DOHH2 (cell line): ENCODE measurements around the gene PRKCE.

Source experiments
- EZH2phosphoT487 ChIP-seq: fragments of 200-600 bp; sonication (generic); IDR thresholded peaks from 2 replicates; pipeline ENCODE4 v1.6.1; 2017; ENCODE audit warnings: borderline replicate concordance, mild to moderate bottlenecking, antibody characterized with exemption, low read length, moderate library complexity, mixed read lengths
- TF ChIP-seq, protein P1 (sequence below): fragments of 200-600 bp; sonication (generic); IDR thresholded peaks from one replicate; pipeline ENCODE4 v1.5.1; 2014; ENCODE audit warnings: antibody characterized with exemption, mild to moderate bottlenecking, low read depth, low read length; ENCODE audit not compliant: poor library complexity, severe bottlenecking

DNA sequence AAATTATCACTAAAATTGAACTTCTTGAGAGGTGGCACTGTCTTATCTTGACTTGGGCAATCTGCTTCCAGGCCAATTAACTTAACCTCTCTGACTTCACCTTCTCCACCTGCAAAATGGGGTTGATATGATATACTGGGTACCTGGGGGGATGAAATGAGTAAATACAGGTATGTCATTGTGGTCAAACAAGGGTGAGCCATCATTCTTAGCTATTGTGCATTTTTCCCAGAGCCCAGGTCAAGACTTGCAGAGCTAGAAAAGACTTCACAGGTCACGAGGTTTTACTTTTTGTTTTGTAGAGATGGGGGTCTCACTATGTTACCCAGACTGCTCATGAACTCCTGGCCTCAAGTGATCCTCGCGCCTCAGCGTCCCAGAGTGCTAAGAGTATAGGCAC lies 145.0 kb downstream of the PRKCE start:
- TF ChIP-seq, protein P1, sequence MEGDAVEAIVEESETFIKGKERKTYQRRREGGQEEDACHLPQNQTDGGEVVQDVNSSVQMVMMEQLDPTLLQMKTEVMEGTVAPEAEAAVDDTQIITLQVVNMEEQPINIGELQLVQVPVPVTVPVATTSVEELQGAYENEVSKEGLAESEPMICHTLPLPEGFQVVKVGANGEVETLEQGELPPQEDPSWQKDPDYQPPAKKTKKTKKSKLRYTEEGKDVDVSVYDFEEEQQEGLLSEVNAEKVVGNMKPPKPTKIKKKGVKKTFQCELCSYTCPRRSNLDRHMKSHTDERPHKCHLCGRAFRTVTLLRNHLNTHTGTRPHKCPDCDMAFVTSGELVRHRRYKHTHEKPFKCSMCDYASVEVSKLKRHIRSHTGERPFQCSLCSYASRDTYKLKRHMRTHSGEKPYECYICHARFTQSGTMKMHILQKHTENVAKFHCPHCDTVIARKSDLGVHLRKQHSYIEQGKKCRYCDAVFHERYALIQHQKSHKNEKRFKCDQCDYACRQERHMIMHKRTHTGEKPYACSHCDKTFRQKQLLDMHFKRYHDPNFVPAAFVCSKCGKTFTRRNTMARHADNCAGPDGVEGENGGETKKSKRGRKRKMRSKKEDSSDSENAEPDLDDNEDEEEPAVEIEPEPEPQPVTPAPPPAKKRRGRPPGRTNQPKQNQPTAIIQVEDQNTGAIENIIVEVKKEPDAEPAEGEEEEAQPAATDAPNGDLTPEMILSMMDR, result no peak
- TF ChIP-seq EZH2phosphoT487, result no peak
